HepG2 (cell line): ENCODE data around the gene CTRL. TPM values are rescaled to one million over a fixed set of nuclear protein-coding genes. Genes with fewer than 3 reads are reported as not detected.

Source experiments
- ADNP ChIP-seq: sonication (generic); formaldehyde crosslinking; IDR thresholded peaks from 2 replicates; pipeline ENCODE4 v1.4.0; 2020; ENCODE audit warnings: missing genetic modification reagents
- EED ChIP-seq: sonication (generic); formaldehyde crosslinking; IDR thresholded peaks from 2 replicates; pipeline ENCODE4 v1.5.0; 2020; ENCODE audit warnings: mild to moderate bottlenecking, missing genetic modification reagents
- GRHL1 ChIP-seq: sonication (generic); formaldehyde crosslinking; conservative IDR thresholded peaks from 2 replicates; pipeline ENCODE4 v1.8.0; 2022; ENCODE audit warnings: missing genetic modification reagents
- KDM4B ChIP-seq: sonication (generic); formaldehyde crosslinking; IDR thresholded peaks from 2 replicates; pipeline ENCODE4 v1.4.0; 2020; ENCODE audit warnings: missing genetic modification reagents
- PHF21A ChIP-seq: sonication (generic); formaldehyde crosslinking; IDR thresholded peaks from 2 replicates; pipeline ENCODE4 v1.5.0; 2020; ENCODE audit warnings: mild to moderate bottlenecking, missing genetic modification reagents
- RBM22 ChIP-seq: fragments of 200-400 bp; formaldehyde crosslinking; optimal IDR thresholded peaks from 2 replicates; pipeline ENCODE3; 2017; ENCODE audit warnings: mild to moderate bottlenecking, low read length, moderate library complexity
- SIN3A ChIP-seq: IDR thresholded peaks from 2 replicates; pipeline ENCODE4 v1.6.1; 2011; ENCODE audit warnings: low read depth, mild to moderate bottlenecking, control low read depth, low read length, borderline replicate concordance
- TAF15 ChIP-seq: fragments of 200-400 bp; formaldehyde crosslinking; IDR thresholded peaks from one replicate; pipeline ENCODE4 v1.6.1; 2018; ENCODE audit warnings: mild to moderate bottlenecking, low read depth, low read length; ENCODE audit not compliant: poor library complexity, severe bottlenecking
- TMF1 ChIP-seq: sonication (generic); formaldehyde crosslinking; IDR thresholded peaks from 2 replicates; pipeline ENCODE4 v1.8.1; 2022; ENCODE audit warnings: low read depth, missing genetic modification reagents
- WIZ ChIP-seq: sonication (generic); formaldehyde crosslinking; IDR thresholded peaks from 2 replicates; pipeline ENCODE4 v1.5.1; 2020; ENCODE audit warnings: mild to moderate bottlenecking, missing genetic modification reagents
- ZBTB7B ChIP-seq: sonication (generic); formaldehyde crosslinking; IDR thresholded peaks from 2 replicates; pipeline ENCODE4 v1.4.0; 2020; ENCODE audit warnings: missing genetic modification reagents
- ZNF124 ChIP-seq: sonication (generic); formaldehyde crosslinking; IDR thresholded peaks from 2 replicates; pipeline ENCODE4 v1.4.0; 2020; ENCODE audit warnings: missing genetic modification reagents
- ZNF510 ChIP-seq: sonication (generic); formaldehyde crosslinking; IDR thresholded peaks from 2 replicates; pipeline ENCODE4 v1.4.0; 2020; ENCODE audit warnings: low read depth, mild to moderate bottlenecking, missing genetic modification reagents
- ZNF546 ChIP-seq: sonication (generic); formaldehyde crosslinking; conservative IDR thresholded peaks from 2 replicates; pipeline ENCODE4 v1.8.1; 2023; ENCODE audit warnings: mild to moderate bottlenecking, missing genetic modification reagents
- ZNF776 ChIP-seq: sonication (generic); formaldehyde crosslinking; IDR thresholded peaks from 2 replicates; pipeline ENCODE4 v1.4.0; 2020; ENCODE audit warnings: mild to moderate bottlenecking, missing genetic modification reagents
- polyA plus RNA-seq, 8 experiments: library from polyadenylated mRNA; depleted of rRNA in 3 of 8; stranded (reverse) in 7 of 8; unstranded in 1 of 8; fragments of >200 nt; fragmentation: Illumina TruSeq in 4 of 8; extraction: Trizol in 4 of 8; gene quantifications; 2 replicates each; pipeline versions ENCODE4 v1.2.1 to v1.2.3, GENCODE V29; 2011 to 2016; ENCODE audit warnings: low read depth in 4 of 8, missing spikeins in 1 of 8, mixed read lengths in 1 of 8; ENCODE audit not compliant: insufficient read depth in 1 of 8
- total RNA-seq, 5 experiments: library from RNA; depleted of rRNA; stranded (reverse); fragments of >200 nt; fragmentation: Illumina TruSeq; extraction: Trizol; gene quantifications; 2 replicates each; pipeline ENCODE4 v1.2.3, GENCODE V29; 2016; ENCODE audit warnings: low read depth in 1 of 5
- TF ChIP-seq, protein P1 (sequence below): sonication (generic); formaldehyde crosslinking; IDR thresholded peaks from 2 replicates; pipeline ENCODE4 v1.5.0; 2020; ENCODE audit warnings: mild to moderate bottlenecking, missing genetic modification reagents
- TF ChIP-seq, protein P2 (sequence below): sonication (generic); formaldehyde crosslinking; IDR thresholded peaks from 2 replicates; pipeline ENCODE4 v1.4.0; 2020; ENCODE audit warnings: missing genetic modification reagents
- TF ChIP-seq, protein P3 (sequence below): sonication (generic); formaldehyde crosslinking; IDR thresholded peaks from 2 replicates; pipeline ENCODE4 v1.8.0; 2022; ENCODE audit warnings: mild to moderate bottlenecking, missing genetic modification reagents; ENCODE audit not compliant: insufficient replicate concordance
- TF ChIP-seq, protein P4 (sequence below): IDR thresholded peaks from 2 replicates; pipeline ENCODE4 v1.6.1; 2012; ENCODE audit warnings: low read depth, low read length, improper control_type of control experiment

CTRL gene
- total and polyA plus RNA-seq, 2 of the 13 experiments (the other 11 are each of a cell fraction or from before 2014, with no cell fraction given) = 1.9 to 2.7 TPM

DNA sequence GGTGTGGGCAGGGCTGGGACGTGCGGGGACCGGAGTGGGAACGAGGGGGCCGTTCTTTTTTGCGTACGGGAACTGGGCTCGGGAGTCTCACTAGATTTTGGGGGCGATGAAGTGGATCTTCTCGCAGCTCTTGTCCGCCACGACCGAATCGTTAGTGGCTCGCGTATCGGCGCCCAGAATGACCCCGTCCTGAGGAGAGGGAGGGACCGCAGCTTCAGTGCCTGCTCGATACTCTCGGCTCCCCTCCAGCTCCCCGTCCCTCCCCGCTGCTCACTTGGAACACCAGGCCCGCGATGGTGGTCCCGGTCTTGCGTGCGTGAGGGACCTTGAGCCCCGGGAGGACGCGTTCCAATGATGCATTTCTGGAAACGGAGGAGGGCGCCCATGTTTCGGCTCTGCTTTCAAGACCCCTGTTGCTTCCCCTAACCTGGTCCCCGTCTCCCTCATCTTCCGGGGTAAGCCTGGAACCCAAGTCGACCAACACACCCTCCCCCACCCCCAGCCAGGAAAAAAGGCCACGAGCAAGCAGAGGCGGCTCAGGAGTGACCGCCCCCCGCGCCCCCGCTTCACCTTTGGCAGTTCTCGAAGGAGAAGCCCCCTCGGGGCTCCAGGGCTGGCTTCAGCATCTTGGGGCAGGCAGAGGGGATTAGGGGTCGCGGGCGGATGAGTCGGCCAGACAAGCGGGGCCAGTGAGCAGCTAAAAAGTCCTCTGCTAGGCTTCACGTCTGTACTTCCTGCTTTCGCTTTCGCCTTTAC is 4.6 kb upstream of the CTRL start, which contains the start of gene PSMB10 (continued):
- TF ChIP-seq, protein P1, sequence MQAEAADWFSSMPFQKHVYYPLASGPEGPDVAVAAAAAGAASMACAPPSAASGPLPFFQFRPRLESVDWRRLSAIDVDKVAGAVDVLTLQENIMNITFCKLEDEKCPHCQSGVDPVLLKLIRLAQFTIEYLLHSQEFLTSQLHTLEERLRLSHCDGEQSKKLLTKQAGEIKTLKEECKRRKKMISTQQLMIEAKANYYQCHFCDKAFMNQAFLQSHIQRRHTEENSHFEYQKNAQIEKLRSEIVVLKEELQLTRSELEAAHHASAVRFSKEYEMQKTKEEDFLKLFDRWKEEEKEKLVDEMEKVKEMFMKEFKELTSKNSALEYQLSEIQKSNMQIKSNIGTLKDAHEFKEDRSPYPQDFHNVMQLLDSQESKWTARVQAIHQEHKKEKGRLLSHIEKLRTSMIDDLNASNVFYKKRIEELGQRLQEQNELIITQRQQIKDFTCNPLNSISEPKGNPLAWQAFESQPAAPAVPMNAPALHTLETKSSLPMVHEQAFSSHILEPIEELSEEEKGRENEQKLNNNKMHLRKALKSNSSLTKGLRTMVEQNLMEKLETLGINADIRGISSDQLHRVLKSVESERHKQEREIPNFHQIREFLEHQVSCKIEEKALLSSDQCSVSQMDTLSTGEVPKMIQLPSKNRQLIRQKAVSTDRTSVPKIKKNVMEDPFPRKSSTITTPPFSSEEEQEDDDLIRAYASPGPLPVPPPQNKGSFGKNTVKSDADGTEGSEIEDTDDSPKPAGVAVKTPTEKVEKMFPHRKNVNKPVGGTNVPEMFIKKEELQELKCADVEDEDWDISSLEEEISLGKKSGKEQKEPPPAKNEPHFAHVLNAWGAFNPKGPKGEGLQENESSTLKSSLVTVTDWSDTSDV (CRISPR knock-in tag) = peak; percentile 87; the same call in 1 of the 2 replicates
- TF ChIP-seq PHF21A (CRISPR knock-in tag) = 0 out of 2 replicates have a peak, but pooled peaks have one; percentile 0
- peak; percentile 93 for TF ChIP-seq RBM22
- TF ChIP-seq ZBTB7B = peak; percentile 19; the same call in 1 of the 2 replicates
- TF ChIP-seq ZNF510 = peak; percentile 53; the same call in 1 of the 2 replicates
- TF ChIP-seq ADNP (CRISPR knock-in tag) = no peak
- TF ChIP-seq, protein P2, sequence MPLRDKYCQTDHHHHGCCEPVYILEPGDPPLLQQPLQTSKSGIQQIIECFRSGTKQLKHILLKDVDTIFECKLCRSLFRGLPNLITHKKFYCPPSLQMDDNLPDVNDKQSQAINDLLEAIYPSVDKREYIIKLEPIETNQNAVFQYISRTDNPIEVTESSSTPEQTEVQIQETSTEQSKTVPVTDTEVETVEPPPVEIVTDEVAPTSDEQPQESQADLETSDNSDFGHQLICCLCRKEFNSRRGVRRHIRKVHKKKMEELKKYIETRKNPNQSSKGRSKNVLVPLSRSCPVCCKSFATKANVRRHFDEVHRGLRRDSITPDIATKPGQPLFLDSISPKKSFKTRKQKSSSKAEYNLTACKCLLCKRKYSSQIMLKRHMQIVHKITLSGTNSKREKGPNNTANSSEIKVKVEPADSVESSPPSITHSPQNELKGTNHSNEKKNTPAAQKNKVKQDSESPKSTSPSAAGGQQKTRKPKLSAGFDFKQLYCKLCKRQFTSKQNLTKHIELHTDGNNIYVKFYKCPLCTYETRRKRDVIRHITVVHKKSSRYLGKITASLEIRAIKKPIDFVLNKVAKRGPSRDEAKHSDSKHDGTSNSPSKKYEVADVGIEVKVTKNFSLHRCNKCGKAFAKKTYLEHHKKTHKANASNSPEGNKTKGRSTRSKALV (CRISPR knock-in tag) = 0 out of 2 replicates have a peak, but pooled peaks have one; percentile 16
- TF ChIP-seq TAF15 = peak; percentile 44
- peak; percentile 33; the same call in 1 of the 2 replicates for TF ChIP-seq WIZ (CRISPR knock-in tag)
- no peak for TF ChIP-seq KDM4B (CRISPR knock-in tag)
- TF ChIP-seq, protein P3, sequence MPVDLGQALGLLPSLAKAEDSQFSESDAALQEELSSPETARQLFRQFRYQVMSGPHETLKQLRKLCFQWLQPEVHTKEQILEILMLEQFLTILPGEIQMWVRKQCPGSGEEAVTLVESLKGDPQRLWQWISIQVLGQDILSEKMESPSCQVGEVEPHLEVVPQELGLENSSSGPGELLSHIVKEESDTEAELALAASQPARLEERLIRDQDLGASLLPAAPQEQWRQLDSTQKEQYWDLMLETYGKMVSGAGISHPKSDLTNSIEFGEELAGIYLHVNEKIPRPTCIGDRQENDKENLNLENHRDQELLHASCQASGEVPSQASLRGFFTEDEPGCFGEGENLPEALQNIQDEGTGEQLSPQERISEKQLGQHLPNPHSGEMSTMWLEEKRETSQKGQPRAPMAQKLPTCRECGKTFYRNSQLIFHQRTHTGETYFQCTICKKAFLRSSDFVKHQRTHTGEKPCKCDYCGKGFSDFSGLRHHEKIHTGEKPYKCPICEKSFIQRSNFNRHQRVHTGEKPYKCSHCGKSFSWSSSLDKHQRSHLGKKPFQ = no peak
- TF ChIP-seq ZNF546 (CRISPR knock-in tag) = peak; percentile 24; the same call in 1 of the 2 replicates
- TF ChIP-seq GRHL1 (CRISPR knock-in tag) = no peak
- TF ChIP-seq TMF1 (CRISPR knock-in tag) = peak; percentile 12; the same call in 1 of the 2 replicates
- TF ChIP-seq, protein P4, sequence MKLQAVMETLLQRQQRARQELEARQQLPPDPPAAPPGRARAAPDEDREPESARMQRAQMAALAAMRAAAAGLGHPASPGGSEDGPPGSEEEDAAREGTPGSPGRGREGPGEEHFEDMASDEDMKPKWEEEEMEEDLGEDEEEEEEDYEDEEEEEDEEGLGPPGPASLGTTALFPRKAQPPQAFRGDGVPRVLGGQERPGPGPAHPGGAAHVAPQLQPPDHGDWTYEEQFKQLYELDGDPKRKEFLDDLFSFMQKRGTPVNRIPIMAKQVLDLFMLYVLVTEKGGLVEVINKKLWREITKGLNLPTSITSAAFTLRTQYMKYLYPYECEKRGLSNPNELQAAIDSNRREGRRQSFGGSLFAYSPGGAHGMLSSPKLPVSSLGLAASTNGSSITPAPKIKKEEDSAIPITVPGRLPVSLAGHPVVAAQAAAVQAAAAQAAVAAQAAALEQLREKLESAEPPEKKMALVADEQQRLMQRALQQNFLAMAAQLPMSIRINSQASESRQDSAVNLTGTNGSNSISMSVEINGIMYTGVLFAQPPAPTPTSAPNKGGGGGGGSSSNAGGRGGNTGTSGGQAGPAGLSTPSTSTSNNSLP = no peak
- TF ChIP-seq SIN3A = peak; percentile 34; the same call in 1 of the 2 replicates
- 0 out of 2 replicates have a peak, but pooled peaks have one; percentile 14 for TF ChIP-seq ZNF124
- no peak for TF ChIP-seq EED (CRISPR knock-in tag)
- TF ChIP-seq ZNF776 (CRISPR knock-in tag) = peak; percentile 10; the same call in 1 of the 2 replicates
